ENCODE measurements around the gene CIAO3.
A peak's percentile ranks its signal among the peaks of the same experiment; 100 is the strongest.
"Not testable (repeated sequence)": the region's sequence is repeated elsewhere in the genome, so short reads cannot be mapped to it uniquely, and the experiment has no call there.

The CIAO3 gene

GRCh38 chr16:695355-696089 lies 45.3 kb downstream of the CIAO3 start:
- FAIRE-seq (peak; percentile 13), DNase-seq (ENCODE audit: insufficient read length, low spot score) (no peak)

- FAIRE-seq = no peak
- DNase-seq (ENCODE audit: insufficient read length, low spot score) = no peak
These were observed 45.9 kb downstream of the CIAO3 start for GRCh38 chr16:694863-695354.

GRCh38 chr16:694187-694862 lies 46.5 kb downstream of the CIAO3 start:
- FAIRE-seq (no peak), DNase-seq (ENCODE audit: insufficient read length, low spot score) (no peak)

GRCh38 chr16:693766-694165 lies 47.0 kb downstream of the CIAO3 start:
- FAIRE-seq (no peak), DNase-seq (ENCODE audit: insufficient read length, low spot score) (no peak)

- FAIRE-seq = no peak
These were observed 47.4 kb downstream of the CIAO3 start for GRCh38 chr16:693364-693763.

GRCh38 chr16:692356-693108 lies 48.3 kb downstream of the CIAO3 start:
- FAIRE-seq = no peak
- DNase-seq (ENCODE audit: insufficient read length, low spot score) = no peak

More at GRCh38 chr16:693364-693763, 47.4 kb downstream of the CIAO3 start:
- no peak for DNase-seq (ENCODE audit: insufficient read length, low spot score)

- DNase-seq (ENCODE audit: insufficient read length, low spot score); FAIRE-seq: not testable (repeated sequence)
These were observed 49.6 kb downstream of the CIAO3 start for GRCh38 chr16:691242-691641.

- FAIRE-seq (no peak), DNase-seq (ENCODE audit: insufficient read length, low spot score) (no peak)
These were observed 51.5 kb downstream of the CIAO3 start for GRCh38 chr16:689175-689897.

GRCh38 chr16:687499-687898 lies 53.3 kb downstream of the CIAO3 start:
- FAIRE-seq (no peak), DNase-seq (ENCODE audit: insufficient read length, low spot score) (no peak)

GRCh38 chr16:686459-687260 lies 54.1 kb downstream of the CIAO3 start:
- no peak for DNase-seq (ENCODE audit: insufficient read length, low spot score)
- no peak for FAIRE-seq

GRCh38 chr16:685967-686366 lies 54.8 kb downstream of the CIAO3 start:
- DNase-seq (ENCODE audit: insufficient read length, low spot score) (no peak), FAIRE-seq (no peak)

GRCh38 chr16:684961-685696 lies 55.7 kb downstream of the CIAO3 start:
- FAIRE-seq (no peak), DNase-seq (ENCODE audit: insufficient read length, low spot score) (no peak)

GRCh38 chr16:684071-684794 lies 56.6 kb downstream of the CIAO3 start, which contains the start of gene JMJD8:
Gene JMJD8, minus strand, starts transcription at chr16:684334. Its CDS starts 15 bp downstream, at chr16:684319.
- FAIRE-seq (peak; percentile 85), DNase-seq (ENCODE audit: insufficient read length, low spot score) (peak; percentile 90)

- FAIRE-seq (peak; percentile 44), DNase-seq (ENCODE audit: insufficient read length, low spot score) (no peak)
These were observed 57.3 kb downstream of the CIAO3 start for GRCh38 chr16:683396-684070.

GRCh38 chr16:682493-683395 lies 58.1 kb downstream of the CIAO3 start:
- DNase-seq (ENCODE audit: insufficient read length, low spot score) (no peak), FAIRE-seq (peak; percentile 62)

GRCh38 chr16:681746-682427 lies 58.9 kb downstream of the CIAO3 start:
- DNase-seq (ENCODE audit: insufficient read length, low spot score) = no peak
- no peak for FAIRE-seq

All from HTR-8/SVneo (cell line).